GM19351 (cell line): ENCODE measurements around the gene RAB27A.
"Not testable (repeated sequence)": the region's sequence is repeated elsewhere in the genome, so short reads cannot be mapped to it uniquely, and the experiment has no call there.

ENCODE experiments used
- ATAC-seq: cut with Tn5 transposase; IDR thresholded peaks from one replicate; pipeline ENCODE4 v1.9.1; 2021; ENCODE audit warnings: mild to moderate bottlenecking, moderate library complexity; ENCODE audit not compliant: unreplicated experiment

RAB27A gene

GRCh38 chr15:55289746-55290527, at the start of gene RAB27A:
RAB27A (minus strand) TSS chr15:55289813; CDS start chr15:55234934, 54,879 bp downstream.
- peak; percentile 67 for ATAC-seq

DNA sequence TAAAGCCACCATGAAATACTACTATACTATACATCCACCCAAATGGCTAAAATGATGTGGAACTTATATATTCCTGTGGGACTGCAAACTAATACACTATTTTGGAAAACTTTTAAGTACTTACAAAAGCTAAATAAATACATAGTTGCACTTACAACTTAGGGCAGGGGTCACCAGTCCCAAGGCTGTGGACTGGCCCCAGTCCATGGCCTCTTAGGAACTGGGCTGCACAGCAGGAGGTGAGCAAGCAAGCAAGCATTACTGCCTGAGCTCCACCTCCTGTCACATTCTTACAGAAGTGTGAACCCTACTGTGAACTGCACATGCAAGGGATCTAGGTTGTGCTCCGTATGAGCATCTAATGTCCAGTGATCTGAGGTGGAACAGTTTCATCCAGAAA, 47.5 kb upstream of the RAB27A start:
- no peak for ATAC-seq

DNA sequence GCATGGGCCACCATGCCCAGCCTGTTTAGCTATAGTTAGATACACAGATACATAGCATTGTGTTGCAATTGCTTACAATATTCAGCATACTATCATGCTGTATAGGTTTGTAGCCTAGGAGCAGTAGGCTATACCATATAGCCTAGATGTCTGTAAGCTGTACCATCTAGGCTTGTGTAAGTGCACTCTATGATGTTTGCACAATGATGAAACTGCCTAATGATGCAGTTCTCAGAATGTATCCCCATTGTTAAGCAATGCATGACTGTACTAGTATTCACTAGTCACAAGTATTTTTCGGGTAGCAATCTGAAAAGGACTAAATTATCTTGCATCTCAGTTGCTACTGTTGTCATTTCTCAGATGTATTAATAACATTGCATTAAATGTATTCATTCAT, 45.4 kb upstream of the RAB27A start:
- no peak for ATAC-seq

DNA sequence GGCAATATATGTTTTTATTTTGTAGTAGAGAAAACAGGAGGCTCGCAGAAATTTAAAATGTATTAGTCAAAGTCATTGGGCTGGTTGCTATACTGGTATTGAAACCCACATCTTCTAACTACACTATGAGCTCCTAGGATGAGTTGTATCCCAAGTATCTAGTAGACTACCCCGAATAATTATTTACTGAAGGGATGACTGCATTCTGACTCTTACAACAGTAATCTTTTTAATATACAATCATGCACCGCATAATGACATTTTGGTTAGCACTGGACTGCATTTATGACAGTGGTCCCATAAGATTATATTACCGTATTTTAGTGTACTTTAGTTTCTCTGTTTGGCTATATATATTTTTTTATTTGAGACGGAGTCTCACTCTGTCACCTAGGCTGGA, 44.8 kb upstream of the RAB27A start:
- ATAC-seq: no peak

- no peak for ATAC-seq
Measured at GRCh38 chr15:55327387-55327786, 37.8 kb upstream of the RAB27A start.

- no peak for ATAC-seq
Measured at GRCh38 chr15:55322467-55322866, 32.9 kb upstream of the RAB27A start.

DNA sequence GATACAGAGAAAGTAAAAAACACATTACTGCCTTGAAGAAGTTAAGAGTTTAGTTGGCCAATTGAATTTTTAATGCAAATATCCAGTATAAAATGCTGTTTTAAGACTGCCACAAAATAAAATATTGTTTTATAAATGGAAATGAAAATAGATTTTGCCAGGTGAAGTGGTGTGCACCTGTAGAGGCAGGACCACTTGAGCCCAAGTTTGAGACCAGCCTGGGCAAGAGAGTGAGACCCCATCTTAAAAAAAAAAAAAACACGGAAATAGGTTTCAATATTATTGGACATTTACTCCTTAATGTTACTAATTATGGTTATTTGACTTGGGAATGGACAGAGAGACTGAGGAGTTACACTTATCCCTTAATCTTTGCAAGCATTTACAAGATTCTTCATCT, 31.4 kb upstream of the RAB27A start:
- no peak for ATAC-seq

DNA sequence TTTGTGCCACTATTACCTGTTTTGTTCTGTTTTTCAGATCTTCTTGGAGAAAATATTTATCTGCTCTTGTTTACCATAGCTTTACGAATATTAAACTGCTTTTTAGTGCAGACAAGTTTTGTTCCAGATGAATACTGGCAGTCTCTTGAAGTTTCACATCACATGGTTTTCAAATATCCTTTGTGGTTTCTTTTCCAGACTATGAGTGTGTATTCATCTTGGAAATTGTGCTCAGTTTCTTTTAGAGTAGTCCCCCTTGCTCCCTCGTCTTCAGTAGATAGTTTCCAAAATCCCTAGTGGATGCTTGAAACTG, 30.6 kb upstream of the RAB27A start:
- ATAC-seq: no peak

- peak; percentile 50 for ATAC-seq
Measured at GRCh38 chr15:55319537-55320237, 30.1 kb upstream of the RAB27A start.

- ATAC-seq: peak; percentile 82
Measured at GRCh38 chr15:55318588-55319494, 29.2 kb upstream of the RAB27A start, which contains the start of the genes PIGB and PIGBOS1. PIGB (plus strand) TSS chr15:55319222; CDS start chr15:55319251, 29 bp downstream. PIGBOS1 (minus strand) TSS chr15:55319123; CDS start chr15:55317792, 1,331 bp downstream.

GRCh38 chr15:55302801-55303200, 13.2 kb upstream of the RAB27A start:
- not testable (repeated sequence) for ATAC-seq

DNA sequence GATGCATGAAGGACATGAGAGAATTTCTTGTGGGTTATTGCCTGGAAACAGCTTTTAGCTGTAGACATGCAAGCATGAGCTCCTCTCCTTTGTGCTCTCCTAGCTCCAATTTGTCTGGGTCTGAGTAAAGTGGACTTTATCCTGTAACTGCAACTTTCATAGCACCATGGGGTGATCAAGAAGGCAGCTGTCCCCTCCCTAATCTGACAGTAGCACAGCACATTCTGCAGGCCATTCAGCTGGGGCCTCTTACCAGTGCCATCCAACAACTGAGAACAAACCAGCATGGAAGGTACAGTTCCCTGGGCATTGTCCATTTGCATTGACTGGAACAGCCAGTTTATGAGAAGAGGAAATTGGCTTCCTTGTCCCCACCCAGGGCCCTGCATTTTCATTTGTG, 7.7 kb upstream of the RAB27A start:
- no peak for ATAC-seq

GRCh38 chr15:55290528-55291057, 980 bp upstream of the RAB27A start:
- peak; percentile 69 for ATAC-seq

- peak; percentile 37 for ATAC-seq
Measured at GRCh38 chr15:55289011-55289745, 435 bp downstream of the RAB27A start.

DNA sequence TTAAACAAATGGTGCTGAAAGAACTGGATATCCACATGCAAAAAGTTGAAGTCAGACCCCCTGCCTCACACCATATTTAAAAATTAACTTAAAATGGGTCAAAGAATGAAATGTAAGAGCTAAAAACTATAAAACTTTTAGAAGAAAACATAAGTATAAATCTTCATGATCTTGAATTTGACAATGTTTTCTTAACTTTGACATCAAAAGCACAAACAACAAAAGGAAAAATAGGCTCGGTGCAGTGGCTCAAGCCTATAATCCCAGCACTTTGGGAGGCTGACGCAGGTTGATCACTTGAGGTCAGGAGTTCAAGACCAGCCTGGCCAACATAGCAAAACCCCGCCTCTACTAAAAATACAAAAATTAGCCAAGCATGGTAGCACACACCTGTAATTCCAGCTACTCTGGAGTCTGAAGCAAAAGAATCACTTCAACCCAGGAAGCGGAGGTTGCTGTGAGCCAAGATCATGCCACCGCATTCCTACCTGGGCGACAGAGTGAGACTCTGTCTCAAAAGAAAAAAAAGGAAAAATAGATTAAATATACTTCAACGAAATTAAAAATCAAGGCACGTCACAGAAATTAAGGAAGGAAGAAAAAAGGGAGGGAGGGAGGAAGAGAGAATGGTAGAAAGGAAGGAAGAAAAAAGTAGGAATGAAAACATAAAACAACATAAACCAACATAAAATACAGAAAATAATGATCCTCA, 1.5 kb downstream of the RAB27A start:
- ATAC-seq: no peak

DNA sequence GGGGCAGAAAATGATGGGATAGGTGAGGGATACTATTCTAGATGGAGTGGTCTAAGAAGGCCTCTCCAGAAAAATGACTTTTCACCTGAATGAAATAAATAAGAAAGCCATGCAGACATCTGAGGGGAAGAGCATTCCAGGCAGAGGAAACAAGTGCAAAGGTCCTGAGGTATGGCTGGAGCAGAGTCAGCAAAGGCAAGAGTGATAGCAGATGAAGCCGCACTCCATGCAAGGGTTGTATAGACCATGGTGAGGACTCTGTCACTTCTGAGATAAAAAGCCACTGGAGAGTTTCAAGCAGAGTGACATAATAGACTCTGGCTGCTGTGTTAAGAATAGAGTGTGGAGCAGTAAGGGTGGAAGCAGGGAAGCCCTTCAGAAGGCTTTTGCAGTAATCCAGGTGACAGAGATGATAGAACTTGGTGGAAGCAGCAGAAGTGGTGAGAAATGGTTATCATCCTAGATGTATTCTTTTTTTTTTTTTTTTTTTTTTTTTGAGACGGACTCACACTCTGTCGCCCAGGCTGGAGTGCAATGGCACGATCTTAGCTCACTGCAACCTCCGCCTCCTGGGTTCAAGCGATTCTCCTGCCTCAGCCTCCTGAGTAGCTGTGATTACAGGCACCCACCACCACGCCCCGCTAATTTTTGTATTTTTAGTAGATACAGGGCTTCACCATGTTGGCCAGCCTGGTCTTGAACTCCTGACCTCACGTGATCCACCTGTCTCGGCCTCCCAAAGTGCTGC, 3.0 kb downstream of the RAB27A start:
- not testable (repeated sequence) for ATAC-seq

DNA sequence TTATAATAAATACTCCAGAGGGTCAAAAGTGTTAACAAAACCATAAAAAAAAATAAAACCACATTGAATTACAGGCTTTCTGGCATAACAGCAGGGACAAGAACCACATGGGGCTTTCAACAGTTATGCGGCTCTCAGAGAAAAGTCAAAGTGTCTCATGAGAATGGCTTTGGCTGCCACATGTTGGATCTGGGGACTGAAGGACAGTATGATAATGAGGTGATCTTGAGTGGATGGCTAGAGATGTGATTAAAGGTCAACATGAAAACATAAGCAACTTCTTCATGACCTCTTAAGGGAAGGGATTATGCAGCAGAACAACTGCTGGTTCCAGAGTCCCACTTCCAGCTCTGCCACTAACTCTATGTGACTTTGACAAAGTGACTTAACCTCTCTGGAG, 5.2 kb downstream of the RAB27A start:
- no peak for ATAC-seq

DNA sequence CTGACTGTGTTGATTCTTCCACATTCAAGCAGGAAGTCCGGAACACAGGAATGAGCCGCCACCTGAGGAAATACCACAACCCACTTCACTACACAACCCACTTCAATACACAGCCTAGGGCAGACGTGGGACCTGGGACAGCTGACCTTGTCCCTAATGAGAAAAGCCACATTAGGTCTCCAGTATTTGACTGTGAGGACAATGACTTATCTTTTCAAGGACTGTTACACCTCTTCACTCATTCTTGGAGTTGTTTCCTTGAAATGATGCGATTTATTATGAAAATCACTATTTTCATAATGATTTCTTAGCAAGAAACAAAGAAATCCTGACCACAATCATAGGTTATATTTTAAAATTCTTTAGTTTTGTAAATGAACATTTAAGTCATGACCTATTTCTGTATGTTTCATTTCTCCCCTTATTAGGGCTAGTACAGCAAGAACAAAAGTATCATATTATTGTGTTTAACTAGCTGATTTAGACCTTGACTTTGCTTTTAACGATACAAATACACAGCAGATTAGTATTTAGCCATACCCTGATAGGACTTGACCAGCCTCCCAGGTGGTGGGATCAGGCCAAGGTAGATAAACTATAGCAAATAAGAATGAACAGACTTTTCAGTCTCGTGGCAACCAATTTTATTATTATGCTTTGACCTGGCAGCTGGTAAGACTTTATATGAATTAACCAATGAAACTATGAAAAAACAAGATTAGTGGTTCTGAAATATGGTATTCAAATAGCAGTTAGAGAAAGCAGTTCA, 6.0 kb downstream of the RAB27A start:
- no peak for ATAC-seq
